Caco-2 (cell line): ENCODE data around the gene NEK11. TPM values are rescaled to one million over a fixed set of nuclear protein-coding genes. Genes with fewer than 3 reads are reported as not detected.
"Not testable (repeated sequence)": the region's sequence is repeated elsewhere in the genome, so short reads cannot be mapped to it uniquely, and the experiment has no call there.

Source experiments
- BruUV-seq: library from RNA; stranded (reverse); fragments of 400-500 nt; replicated peaks from 2 replicates; lab custom pipeline; 2021; lab: Mats Ljungman, UMichigan
- CTCF ChIA-PET: fragments of 300-600 bp; sonication (Branson Sonifier 250); formaldehyde crosslinking; loops from one replicate; lab custom pipeline; 2022; ENCODE audit warnings: antibody characterized with exemption; lab: Charles Lee
- POLR2A ChIA-PET: fragments of 300-600 bp; sonication (Branson Sonifier 250); formaldehyde crosslinking; loops from one replicate; lab custom pipeline; 2022; ENCODE audit warnings: antibody characterized with exemption; lab: Charles Lee
- DNase-seq, 2 experiments: peaks; one replicate each; pipeline versions ENCODE4 v3.0.0 to v3.0.0-alpha.2; 2020 to 2022
- H3K27me3 ChIP-seq: replicated peaks from 2 replicates; pipeline ENCODE4 v1.6.0; 2011; ENCODE audit warnings: low read length; ENCODE audit not compliant: control insufficient read depth, insufficient read depth
- H3K36me3 ChIP-seq: 2 replicates; pipeline ENCODE4 v1.5.1; 2011; ENCODE audit warnings: low read length; ENCODE audit not compliant: control insufficient read depth, insufficient read depth
- H3K4me1 ChIP-seq: fragments of 250-450 bp; sonication (Bioruptor Pico); 2 replicates; pipeline ENCODE4 v1.5.1; 2020; ENCODE audit warnings: mild to moderate bottlenecking
- H3K4me3 ChIP-seq: 2 replicates; pipeline ENCODE4 v1.5.1; 2011; ENCODE audit warnings: low read depth, mild to moderate bottlenecking, control low read depth, low read length
- H3K9me3 ChIP-seq: fragments of 250-450 bp; sonication (Bioruptor Pico); 2 replicates; pipeline ENCODE4 v1.5.1; 2020; ENCODE audit warnings: mild to moderate bottlenecking, moderate library complexity
- H3K27ac Mint-ChIP-seq: one replicate; pipeline ENCODE4 v1.8.0; 2022; ENCODE audit warnings: mixed read lengths; ENCODE audit not compliant: unreplicated experiment
- H3K27me3 Mint-ChIP-seq: one replicate; pipeline ENCODE4 v1.8.0; 2022; ENCODE audit warnings: mixed read lengths; ENCODE audit not compliant: insufficient read depth, unreplicated experiment
- H3K36me3 Mint-ChIP-seq: one replicate; pipeline ENCODE4 v1.8.0; 2022; ENCODE audit warnings: mild to moderate bottlenecking, mixed read lengths; ENCODE audit not compliant: insufficient read depth, unreplicated experiment
- H3K4me1 Mint-ChIP-seq: one replicate; pipeline ENCODE4 v1.8.0; 2022; ENCODE audit warnings: low read depth, mixed read lengths; ENCODE audit not compliant: unreplicated experiment
- H3K4me3 Mint-ChIP-seq: one replicate; pipeline ENCODE4 v1.8.0; 2022; ENCODE audit warnings: mild to moderate bottlenecking, moderate library complexity, mixed read lengths; ENCODE audit not compliant: unreplicated experiment
- H3K9me3 Mint-ChIP-seq: one replicate; pipeline ENCODE4 v1.8.0; 2022; ENCODE audit warnings: mixed read lengths; ENCODE audit not compliant: unreplicated experiment
- intact Hi-C: fragments of 100-400 bp; cut with micrococcal nuclease; formaldehyde crosslinking; loops from one replicate; pipeline ENCODE4 v1.10.0; 2022; ENCODE audit not compliant: unreplicated experiment
- total RNA-seq: library from RNA; stranded (reverse); gene quantifications from 2 replicates; pipeline ENCODE4 v1.2.3, GENCODE V29; 2022
- TF ChIP-seq, protein P1 (sequence below), 2 experiments: fragments of 200-600 bp in 1 of 2; IDR thresholded peaks; 1 replicate in 1 of 2; 2 replicates in 1 of 2; pipeline versions ENCODE4 v1.5.1 to v1.8.0; 2011 to 2022; ENCODE audit warnings: antibody characterized with exemption in 1 of 2, control low read depth in 1 of 2, inconsistent platforms in 1 of 2, low read depth in 1 of 2, low read length in 1 of 2, mild to moderate bottlenecking in 1 of 2, moderate library complexity in 1 of 2; ENCODE audit not compliant: insufficient read depth in 1 of 2, severe bottlenecking in 1 of 2, unreplicated experiment in 1 of 2

Gene NEK11
- total RNA-seq, 1 experiment from 2014 or later, result 4.4 TPM

DNA sequence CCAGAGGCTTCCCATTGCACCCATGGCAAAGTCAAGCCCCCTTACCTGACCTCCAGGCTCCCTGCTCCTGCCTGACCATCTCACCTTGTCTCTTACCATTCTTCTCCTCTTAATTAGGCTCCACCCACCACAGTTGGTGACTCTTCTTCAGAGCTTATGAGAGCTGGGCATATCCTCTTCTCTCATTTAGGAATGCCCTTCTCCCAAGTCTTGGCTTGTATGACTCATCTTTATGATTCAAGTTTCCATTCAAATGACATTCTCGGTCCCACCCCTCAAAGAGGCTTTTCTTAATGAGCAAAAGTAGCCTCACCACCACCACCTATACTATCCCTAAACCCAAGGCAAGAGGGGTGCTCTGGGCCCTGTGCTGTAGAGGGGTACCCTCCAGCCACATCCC lies 299.6 kb downstream of the NEK11 start:
- DNase-seq, result no peak
- Histone ChIP-seq H3K36me3 (no peaks in the 10 kb centered on the region), H3K4me3 (no peak overlapping the region), H3K4me1 (no peaks in the 10 kb centered on the region), H3K9me3 (no peaks in the 10 kb centered on the region), H3K27me3 (no peaks in the 10 kb centered on the region)
- TF ChIP-seq, protein P1, sequence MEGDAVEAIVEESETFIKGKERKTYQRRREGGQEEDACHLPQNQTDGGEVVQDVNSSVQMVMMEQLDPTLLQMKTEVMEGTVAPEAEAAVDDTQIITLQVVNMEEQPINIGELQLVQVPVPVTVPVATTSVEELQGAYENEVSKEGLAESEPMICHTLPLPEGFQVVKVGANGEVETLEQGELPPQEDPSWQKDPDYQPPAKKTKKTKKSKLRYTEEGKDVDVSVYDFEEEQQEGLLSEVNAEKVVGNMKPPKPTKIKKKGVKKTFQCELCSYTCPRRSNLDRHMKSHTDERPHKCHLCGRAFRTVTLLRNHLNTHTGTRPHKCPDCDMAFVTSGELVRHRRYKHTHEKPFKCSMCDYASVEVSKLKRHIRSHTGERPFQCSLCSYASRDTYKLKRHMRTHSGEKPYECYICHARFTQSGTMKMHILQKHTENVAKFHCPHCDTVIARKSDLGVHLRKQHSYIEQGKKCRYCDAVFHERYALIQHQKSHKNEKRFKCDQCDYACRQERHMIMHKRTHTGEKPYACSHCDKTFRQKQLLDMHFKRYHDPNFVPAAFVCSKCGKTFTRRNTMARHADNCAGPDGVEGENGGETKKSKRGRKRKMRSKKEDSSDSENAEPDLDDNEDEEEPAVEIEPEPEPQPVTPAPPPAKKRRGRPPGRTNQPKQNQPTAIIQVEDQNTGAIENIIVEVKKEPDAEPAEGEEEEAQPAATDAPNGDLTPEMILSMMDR (IDR thresholded peaks at IDR 0.05; ENCODE audit: insufficient read depth in 1 of 2, low read depth in 1 of 2, low read length in 1 of 2, severe bottlenecking in 1 of 2, unreplicated experiment in 1 of 2), result no peak
- intact Hi-C loops, result no loop called here
- no TSS peak for BruUV-seq
- Mint-ChIP-seq H3K36me3 (no peaks in the 10 kb centered on the region), H3K4me3 (no peak overlapping the region), H3K27me3 (no peaks in the 10 kb centered on the region), H3K27ac (no peak overlapping the region), H3K4me1 (no peaks in the 10 kb centered on the region), H3K9me3 (peaks cover 6% of the 10 kb centered on the region)
- ChIA-PET POLR2A (no interaction called here), CTCF (no interaction called here)

DNA sequence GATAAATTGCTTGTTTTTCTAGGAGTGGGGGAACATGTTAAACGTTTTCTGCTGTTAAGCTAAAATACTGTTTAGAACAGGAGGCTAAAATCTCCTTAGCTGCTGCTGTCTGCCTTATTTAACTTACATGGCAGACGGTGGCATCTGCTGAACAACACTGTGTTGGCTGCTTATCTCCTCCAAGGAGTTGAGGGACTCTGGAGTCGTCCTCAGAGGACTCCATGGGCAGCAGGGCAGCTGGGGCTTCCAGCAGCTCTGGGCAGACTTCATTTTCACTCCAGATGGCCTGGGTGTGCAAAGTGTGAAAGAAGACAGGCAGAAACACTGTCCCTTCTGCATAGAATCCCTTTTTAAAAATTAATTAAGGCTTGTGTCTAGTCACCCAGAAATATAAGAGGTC lies 302.0 kb downstream of the NEK11 start:
- H3K27ac Mint-ChIP-seq, result no peak overlapping the region
- peaks cover 6% of the 10 kb centered on the region for H3K4me1 Mint-ChIP-seq
- no TSS peak for BruUV-seq
- POLR2A ChIA-PET, result no interaction called here
- TF ChIP-seq, protein P1 (IDR thresholded peaks at IDR 0.05; ENCODE audit: insufficient read depth in 1 of 2, low read depth in 1 of 2, low read length in 1 of 2, severe bottlenecking in 1 of 2, unreplicated experiment in 1 of 2), result no peak
- no peak for DNase-seq
- H3K9me3 ChIP-seq, result no peaks in the 10 kb centered on the region
- CTCF ChIA-PET, result no interaction called here
- no peaks in the 10 kb centered on the region for H3K4me1 ChIP-seq
- H3K4me3 Mint-ChIP-seq, result no peak overlapping the region
- no peak overlapping the region for H3K4me3 ChIP-seq
- no peaks in the 10 kb centered on the region for H3K27me3 ChIP-seq
- intact Hi-C loops, result no loop called here
- H3K36me3 Mint-ChIP-seq, result no peaks in the 10 kb centered on the region
- H3K9me3 Mint-ChIP-seq, result peaks cover 6% of the 10 kb centered on the region
- no peaks in the 10 kb centered on the region for H3K27me3 Mint-ChIP-seq
- H3K36me3 ChIP-seq, result no peaks in the 10 kb centered on the region

DNA sequence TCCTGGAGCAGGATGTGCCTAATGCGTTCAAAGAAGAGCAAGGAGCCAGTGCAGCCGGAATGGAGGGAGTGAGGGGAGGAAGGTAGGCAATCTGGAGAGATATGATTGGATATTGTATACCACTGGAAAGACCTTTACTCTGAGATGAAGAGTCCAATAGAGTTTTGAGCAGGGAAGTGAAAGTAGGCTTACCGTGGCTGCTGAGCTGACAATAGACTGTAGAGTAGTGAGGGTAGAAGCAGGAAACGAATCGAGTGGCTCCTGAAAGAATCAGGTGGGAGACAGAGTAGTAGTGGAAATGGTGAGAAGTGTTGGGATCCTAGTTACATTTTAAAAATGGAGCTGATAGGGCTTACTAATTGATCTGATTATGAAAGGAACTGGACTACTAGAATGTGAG lies 303.1 kb downstream of the NEK11 start:
- H3K9me3 Mint-ChIP-seq, result peaks cover 6% of the 10 kb centered on the region
- Histone ChIP-seq H3K9me3 (no peaks in the 10 kb centered on the region), H3K4me1 (no peaks in the 10 kb centered on the region), H3K27me3 (no peaks in the 10 kb centered on the region), H3K36me3 (no peaks in the 10 kb centered on the region), H3K4me3 (no peak overlapping the region)
- H3K27ac Mint-ChIP-seq, result no peak overlapping the region
- peak overlapping the region; percentile 16 for H3K4me3 Mint-ChIP-seq
- DNase-seq, result no peak
- no TSS peak for BruUV-seq
- POLR2A ChIA-PET, result no interaction called here
- CTCF ChIA-PET, result no interaction called here
- H3K27me3 Mint-ChIP-seq, result no peaks in the 10 kb centered on the region
- no peaks in the 10 kb centered on the region for H3K36me3 Mint-ChIP-seq
- H3K4me1 Mint-ChIP-seq, result peaks cover 6% of the 10 kb centered on the region
- intact Hi-C loops, result no loop called here
- TF ChIP-seq, protein P1 (IDR thresholded peaks at IDR 0.05; ENCODE audit: insufficient read depth in 1 of 2, low read depth in 1 of 2, low read length in 1 of 2, severe bottlenecking in 1 of 2, unreplicated experiment in 1 of 2), result no peak

DNA sequence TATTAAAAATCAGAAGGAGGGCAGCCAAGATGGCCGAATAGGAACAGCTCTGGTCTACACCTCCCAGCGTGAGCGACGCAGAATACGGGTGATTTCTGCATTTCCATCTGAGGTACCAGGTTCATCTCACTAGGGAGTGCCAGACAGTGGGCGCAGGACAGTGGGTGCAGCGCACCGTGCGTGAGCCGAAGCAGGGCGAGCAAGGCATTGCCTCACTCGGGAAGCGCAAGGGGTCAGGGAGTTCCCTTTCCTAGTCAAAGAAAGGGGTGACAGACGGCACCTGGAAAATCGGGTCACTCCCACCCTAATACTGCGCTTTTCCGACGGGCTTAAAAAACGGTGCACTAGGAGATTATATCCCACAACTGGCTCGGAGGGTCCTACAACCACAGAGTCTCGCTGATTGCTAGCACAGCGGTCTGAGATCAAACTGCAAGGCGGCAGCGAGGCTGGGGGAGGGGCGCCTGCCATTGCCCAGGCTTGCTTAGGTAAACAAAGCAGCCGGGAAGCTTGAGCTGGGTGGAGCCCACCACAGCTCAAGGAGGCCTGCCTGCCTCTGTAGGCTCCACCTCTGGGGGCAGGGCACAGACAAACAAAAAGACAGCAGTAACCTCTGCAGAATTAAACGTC lies 304.9 kb downstream of the NEK11 start:
- H3K9me3 ChIP-seq, H3K36me3 Mint-ChIP-seq, H3K4me1 ChIP-seq, H3K9me3 Mint-ChIP-seq, POLR2A ChIA-PET, intact Hi-C loops, CTCF ChIA-PET, H3K27me3 ChIP-seq, H3K4me1 Mint-ChIP-seq, H3K27me3 Mint-ChIP-seq, BruUV-seq, H3K36me3 ChIP-seq: not testable (repeated sequence)
- DNase-seq, result peak; percentile 58 to 71
- Mint-ChIP-seq H3K4me3 (peak overlapping the region; percentile 74), H3K27ac (peak overlapping the region; percentile 58)
- peak overlapping the region; percentile 38 for H3K4me3 ChIP-seq
